Measurements from ENCODE around the gene PTPRN2. TPM values are rescaled to one million over a fixed set of nuclear protein-coding genes. Genes with fewer than 3 reads are reported as not detected.

Gene PTPRN2
- total RNA-seq, 1 experiment from 2014 or later = 1.1 TPM

DNA sequence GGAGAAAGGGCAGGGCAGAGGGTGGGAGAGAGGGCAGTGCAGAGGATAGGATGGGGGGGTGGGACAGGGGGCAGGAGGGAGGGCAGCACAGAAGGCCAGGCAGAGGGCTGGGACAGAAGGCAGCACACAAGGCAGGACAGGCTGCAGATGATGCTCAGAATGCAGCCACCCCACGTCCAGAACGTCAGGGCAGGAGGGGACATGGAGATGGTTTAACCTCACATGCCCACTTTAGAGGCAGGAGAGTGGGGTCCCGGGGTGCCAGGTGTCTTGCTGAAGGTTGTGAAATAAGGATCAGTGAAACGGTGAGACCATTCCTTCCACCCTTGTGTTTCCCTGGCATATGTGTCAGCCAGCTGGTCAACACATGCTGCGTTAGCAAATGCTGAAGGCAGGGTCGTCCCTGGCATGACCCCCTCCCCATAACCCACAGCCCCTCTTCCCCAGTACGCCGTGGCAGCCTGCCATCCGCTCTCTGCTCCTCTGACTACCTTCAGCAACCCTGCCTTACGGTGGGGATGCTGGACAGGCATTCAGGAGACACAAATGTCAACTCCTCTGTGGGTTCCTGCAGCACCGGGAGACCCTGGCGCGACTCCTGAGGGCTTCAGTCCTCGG lies 658.7 kb downstream of the PTPRN2 start:
- H3K27me3 ChIP-seq (ENCODE audit: control insufficient read depth, insufficient read depth, low read length) = peaks cover 2% of the 10 kb centered on the region; the same call in 1 of the 2 replicates
- no peak overlapping the region for H3K27ac ChIP-seq (ENCODE audit: low read length)
- H3K36me3 ChIP-seq (ENCODE audit: control insufficient read depth, insufficient read depth, low read length) = no peaks in the 10 kb centered on the region
- H3K9me3 ChIP-seq (ENCODE audit: control insufficient read depth, insufficient read depth, low read depth, low read length) = peaks cover 7% of the 10 kb centered on the region; the same call in 1 of the 2 replicates
- H3K4me3 ChIP-seq (ENCODE audit: low read depth in 2 of 2, low read length in 2 of 2) = no peak overlapping the region
- no peak for ATAC-seq
- in situ Hi-C loops (cut with HindIII; ENCODE audit: low pct_unique_long_range_greater_than_20kb, low sequenced_read_pairs) = no loop called here
- H3K4me1 ChIP-seq (ENCODE audit: control insufficient read depth, insufficient read depth, low read length) = no peaks in the 10 kb centered on the region
- intact Hi-C loops (cut with micrococcal nuclease; ENCODE audit: unreplicated experiment) = no loop called here
- DNase-seq (ENCODE audit: low read depth, low spot score) = no peak
- CTCF ChIA-PET = no interaction called here
- POLR2A ChIA-PET = no interaction called here
- BruUV-seq (replicated peaks) = no TSS peak
- no peak for TF ChIP-seq TCF7L2 (IDR thresholded peaks at IDR 0.05; ENCODE audit: low read depth, low read length)
- TF ChIP-seq SIN3A (IDR thresholded peaks at IDR 0.05; ENCODE audit: borderline replicate concordance, insufficient read depth, low read depth, low read length) = no peak
- TF ChIP-seq, protein P1, sequence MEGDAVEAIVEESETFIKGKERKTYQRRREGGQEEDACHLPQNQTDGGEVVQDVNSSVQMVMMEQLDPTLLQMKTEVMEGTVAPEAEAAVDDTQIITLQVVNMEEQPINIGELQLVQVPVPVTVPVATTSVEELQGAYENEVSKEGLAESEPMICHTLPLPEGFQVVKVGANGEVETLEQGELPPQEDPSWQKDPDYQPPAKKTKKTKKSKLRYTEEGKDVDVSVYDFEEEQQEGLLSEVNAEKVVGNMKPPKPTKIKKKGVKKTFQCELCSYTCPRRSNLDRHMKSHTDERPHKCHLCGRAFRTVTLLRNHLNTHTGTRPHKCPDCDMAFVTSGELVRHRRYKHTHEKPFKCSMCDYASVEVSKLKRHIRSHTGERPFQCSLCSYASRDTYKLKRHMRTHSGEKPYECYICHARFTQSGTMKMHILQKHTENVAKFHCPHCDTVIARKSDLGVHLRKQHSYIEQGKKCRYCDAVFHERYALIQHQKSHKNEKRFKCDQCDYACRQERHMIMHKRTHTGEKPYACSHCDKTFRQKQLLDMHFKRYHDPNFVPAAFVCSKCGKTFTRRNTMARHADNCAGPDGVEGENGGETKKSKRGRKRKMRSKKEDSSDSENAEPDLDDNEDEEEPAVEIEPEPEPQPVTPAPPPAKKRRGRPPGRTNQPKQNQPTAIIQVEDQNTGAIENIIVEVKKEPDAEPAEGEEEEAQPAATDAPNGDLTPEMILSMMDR (IDR thresholded peaks at IDR 0.05) = no peak
- no peak for TF ChIP-seq POLR2AphosphoS5 (IDR thresholded peaks at IDR 0.05; ENCODE audit: low read depth, low read length)
- no peak for TF ChIP-seq REST (IDR thresholded peaks at IDR 0.05; ENCODE audit: insufficient read depth in 1 of 2, low read depth in 2 of 2, low read length in 1 of 2)

GRCh38 chr7:157928171-157928794 lies 659.3 kb downstream of the PTPRN2 start:
- intact Hi-C loops (cut with micrococcal nuclease; ENCODE audit: unreplicated experiment) (no loop called here), in situ Hi-C loops (cut with HindIII; ENCODE audit: low pct_unique_long_range_greater_than_20kb, low sequenced_read_pairs) (no loop called here)
- no peak overlapping the region for H3K4me3 ChIP-seq (ENCODE audit: low read depth in 2 of 2, low read length in 2 of 2)
- TF ChIP-seq, protein P1 (IDR thresholded peaks at IDR 0.05) = no peak
- TF ChIP-seq REST (IDR thresholded peaks at IDR 0.05; ENCODE audit: insufficient read depth in 1 of 2, low read depth in 2 of 2, low read length in 1 of 2) (no peak), POLR2AphosphoS5 (IDR thresholded peaks at IDR 0.05; ENCODE audit: low read depth, low read length) (no peak), TCF7L2 (IDR thresholded peaks at IDR 0.05; ENCODE audit: low read depth, low read length) (no peak), SIN3A (IDR thresholded peaks at IDR 0.05; ENCODE audit: borderline replicate concordance, insufficient read depth, low read depth, low read length) (no peak)
- no peaks in the 10 kb centered on the region for H3K4me1 ChIP-seq (ENCODE audit: control insufficient read depth, insufficient read depth, low read length)
- ATAC-seq (no peak), DNase-seq (ENCODE audit: low read depth, low spot score) (no peak)
- H3K27me3 ChIP-seq (ENCODE audit: control insufficient read depth, insufficient read depth, low read length) = peaks cover 2% of the 10 kb centered on the region; the same call in 1 of the 2 replicates
- H3K36me3 ChIP-seq (ENCODE audit: control insufficient read depth, insufficient read depth, low read length) = no peaks in the 10 kb centered on the region
- no peak overlapping the region for H3K27ac ChIP-seq (ENCODE audit: low read length)
- BruUV-seq (replicated peaks) = no TSS peak
- CTCF ChIA-PET = no interaction called here
- POLR2A ChIA-PET = no interaction called here
- peaks cover 7% of the 10 kb centered on the region; the same call in 1 of the 2 replicates for H3K9me3 ChIP-seq (ENCODE audit: control insufficient read depth, insufficient read depth, low read depth, low read length)
